Measurements from ENCODE around the gene BFSP1. TPM values are rescaled to one million over a fixed set of nuclear protein-coding genes. Genes with fewer than 3 reads are reported as not detected.

Gene BFSP1
- total and polyA plus RNA-seq, 2 experiments from 2014 or later: 2.7 to 4.9 TPM

- Histone ChIP-seq H3K27me3 (ENCODE audit: insufficient read depth) (no peaks in the 10 kb centered on the region), H3K4me3 (no peak overlapping the region), H3K79me2 (replicated peaks; ENCODE audit: insufficient read depth) (no peaks in the 10 kb centered on the region), H3K27ac (ENCODE audit: low read depth) (no peak overlapping the region), H2AFZ (no peak overlapping the region), H3F3A (replicated peaks; ENCODE audit: low read depth) (no peaks in the 10 kb centered on the region), H3K9me2 (ENCODE audit: insufficient read depth) (peaks cover 8% of the 10 kb centered on the region), H4K20me1 (replicated peaks; ENCODE audit: insufficient read depth) (no peaks in the 10 kb centered on the region), H3K36me3 (ENCODE audit: insufficient read depth) (no peaks in the 10 kb centered on the region), H3K4me2 (no peak overlapping the region), H3K4me1 (ENCODE audit: insufficient read depth) (no peaks in the 10 kb centered on the region)
- no peak overlapping the region for H3K4me3 Mint-ChIP-seq
- H3K27me3 Mint-ChIP-seq (ENCODE audit: insufficient read depth, low read depth, poor library complexity): no peaks in the 10 kb centered on the region
- TF ChIP-seq ZNF462 (CRISPR knock-in tag; IDR thresholded peaks at IDR 0.05) (no peak), REST (IDR thresholded peaks at IDR 0.05; ENCODE audit: unreplicated experiment) (no peak), NANOG (IDR thresholded peaks at IDR 0.05; ENCODE audit: borderline replicate concordance) (no peak)
- H3K9me3 Mint-ChIP-seq: no peaks in the 10 kb centered on the region
- no peaks in the 10 kb centered on the region for H3K4me1 Mint-ChIP-seq
- H3K36me3 Mint-ChIP-seq (ENCODE audit: low read depth): no peaks in the 10 kb centered on the region
- no peak for DNase-seq (ENCODE audit: low spot score)
- ATAC-seq: no peak
- no peak overlapping the region for H3K27ac Mint-ChIP-seq
Measured at GRCh38 chr20:17466641-17467040, 64.5 kb downstream of the BFSP1 start.
